ENCODE data around the gene IGFLR1.
A peak's percentile ranks its signal among the peaks of the same experiment; 100 is the strongest.

GRCh38 chr19:35756377-35757230 lies 14.4 kb upstream of the IGFLR1 start, which contains the start of gene HSPB6:
- no peak for TF ChIP-seq CTCF (conservative IDR thresholded peaks at IDR 0.05; ENCODE audit: low read depth, low read length)
- no peak for TF ChIP-seq RFX5 (IDR thresholded peaks at IDR 0.05; ENCODE audit: low read depth, low read length)
- peak; percentile 87 for TF ChIP-seq POLR2A (IDR thresholded peaks at IDR 0.05; ENCODE audit: low read depth, low read length)
- no peak for TF ChIP-seq RCOR1 (IDR thresholded peaks at IDR 0.05; ENCODE audit: insufficient replicate concordance, low read length)
- TF ChIP-seq MXI1 (IDR thresholded peaks at IDR 0.05; ENCODE audit: borderline replicate concordance, low read depth, low read length), result no peak; the same call in 1 of the 2 replicates
- no peak for TF ChIP-seq RAD21 (IDR thresholded peaks at IDR 0.05; ENCODE audit: low read length)
- TF ChIP-seq MAFK (IDR thresholded peaks at IDR 0.05; ENCODE audit: low read depth, low read length), result no peak
- no peak for TF ChIP-seq CEBPB (IDR thresholded peaks at IDR 0.05; ENCODE audit: low read depth, low read length)
- no peak for TF ChIP-seq CHD1 (IDR thresholded peaks at IDR 0.05; ENCODE audit: low read depth, low read length)
- TF ChIP-seq SMC3 (IDR thresholded peaks at IDR 0.05; ENCODE audit: low read depth, low read length), result no peak
- TF ChIP-seq MAZ (IDR thresholded peaks at IDR 0.05; ENCODE audit: borderline replicate concordance, low read depth, low read length), result no peak
- no peak for TF ChIP-seq USF2 (IDR thresholded peaks at IDR 0.05; ENCODE audit: low read depth, low read length)
